HCT116 (cell line): Measurements from ENCODE around the gene GRAMD4. TPM values are rescaled to one million over a fixed set of nuclear protein-coding genes. Genes with fewer than 3 reads are reported as not detected.

Source experiments
- ATAC-seq: fragments of 200-7000 bp; cut with Tn5 transposase; 2 replicates; pipeline ENCODE4 v1.9.1; 2020; ENCODE audit warnings: mild to moderate bottlenecking, moderate library complexity
- BruUV-seq: library from RNA; stranded (reverse); fragments of 400-500 nt; replicated peaks from 2 replicates; lab custom pipeline; 2021; lab: Mats Ljungman, UMichigan
- CTCF ChIA-PET: fragments of 300-600 bp; sonication (Branson Sonifier 250); formaldehyde crosslinking; loops from one replicate; lab custom pipeline; 2021; ENCODE audit warnings: antibody characterized with exemption; lab: Charles Lee
- POLR2A ChIA-PET: fragments of 300-600, 350-600 bp; sonication (Branson Sonifier 250); formaldehyde crosslinking; loops from one replicate; lab custom pipeline; 2021; ENCODE audit warnings: antibody characterized with exemption; lab: Charles Lee
- RAD21 ChIA-PET, 2 experiments: fragments of 300-600 bp; sonication (Branson Sonifier 250); formaldehyde crosslinking; loops; one replicate each; lab custom pipeline; 2023; ENCODE audit warnings: low total read pairs in 2 of 2; ENCODE audit not compliant: uncharacterized antibody in 2 of 2, unreplicated experiment in 2 of 2, low non-redundant PET in 1 of 2; lab: Charles Lee
- DNase-seq: peaks from one replicate; pipeline ENCODE4 v3.0.0-alpha.2; 2010; ENCODE audit warnings: low read depth, low spot score
- H2AFZ ChIP-seq: fragments of 200-600 bp; shearing (Covaris generic), sonication (generic); 2 replicates; pipeline ENCODE4 v1.6.1; 2017; ENCODE audit warnings: low read depth, mixed run types, mixed read lengths, antibody characterized with exemption, low read length; ENCODE audit not compliant: poor library complexity, severe bottlenecking
- H3K27ac ChIP-seq: 2 replicates; pipeline ENCODE4 v1.5.1; 2012; ENCODE audit warnings: low read depth, low read length
- H3K27me3 ChIP-seq: fragments of 200-600 bp; sonication (generic); 2 replicates; pipeline ENCODE4 v1.6.1; 2016; ENCODE audit warnings: mixed run types, low read length, mixed read lengths; ENCODE audit not compliant: insufficient read depth
- H3K36me3 ChIP-seq, 2 experiments: fragments of 200-500 bp in 1 of 2; fragments of 200-600 bp in 1 of 2; sonication (Bioruptor generic) in 1 of 2; sonication (generic) in 1 of 2; 2 replicates each; pipeline versions ENCODE4 v1.5.1 to v1.6.1; 2014 to 2016; ENCODE audit warnings: low read length in 2 of 2, inconsistent platforms in 1 of 2, mixed read lengths in 1 of 2, mixed run types in 1 of 2; ENCODE audit not compliant: insufficient read depth in 2 of 2, control insufficient read depth in 1 of 2
- H3K4me1 ChIP-seq, 2 experiments: fragments of 200-600 bp in 1 of 2; sonication (generic) in 1 of 2; 2 replicates each; pipeline versions ENCODE4 v1.5.1 to v1.6.1; 2012 to 2017; ENCODE audit warnings: low read length in 2 of 2, inconsistent platforms in 1 of 2, mild to moderate bottlenecking in 1 of 2, mixed read lengths in 1 of 2, mixed run types in 1 of 2, moderate library complexity in 1 of 2; ENCODE audit not compliant: insufficient read depth in 2 of 2, control insufficient read depth in 1 of 2
- H3K4me2 ChIP-seq: fragments of 200-600 bp; sonication (generic); 2 replicates; pipeline ENCODE4 v1.6.1; 2017; ENCODE audit warnings: mixed run types, low read length, mixed read lengths
- H3K4me3 ChIP-seq, 2 experiments: fragments of 200-600 bp in 1 of 2; sonication (generic) in 1 of 2; replicated peaks in 1 of 2; 2 replicates each; pipeline ENCODE4 v1.5.1; 2011 to 2016; ENCODE audit warnings: low read length in 2 of 2, control low read depth in 1 of 2, low read depth in 1 of 2, mild to moderate bottlenecking in 1 of 2, mixed read lengths in 1 of 2, mixed run types in 1 of 2
- H3K79me2 ChIP-seq: fragments of 200-600 bp; sonication (generic); 2 replicates; pipeline ENCODE4 v1.6.1; 2017; ENCODE audit warnings: mild to moderate bottlenecking, mixed run types, low read length, moderate library complexity, mixed read lengths; ENCODE audit not compliant: insufficient read depth
- H3K9ac ChIP-seq: fragments of 200-600 bp; sonication (generic); 2 replicates; pipeline ENCODE4 v1.6.1; 2016; ENCODE audit warnings: low read length, mixed read lengths
- H3K9me2 ChIP-seq: fragments of 200-600 bp; sonication (generic), shearing (Covaris generic); 2 replicates; pipeline ENCODE4 v1.6.1; 2017; ENCODE audit warnings: mixed run types, mild to moderate bottlenecking, moderate library complexity; ENCODE audit not compliant: insufficient read depth
- H3K9me3 ChIP-seq, 2 experiments: fragments of 200-500 bp in 1 of 2; fragments of 200-600 bp in 1 of 2; sonication (Bioruptor generic) in 1 of 2; sonication (generic) in 1 of 2; 2 replicates each; pipeline ENCODE4 v1.6.1; 2014 to 2017; ENCODE audit warnings: low read length in 2 of 2, mixed read lengths in 2 of 2, inconsistent platforms in 1 of 2, low read depth in 1 of 2, mild to moderate bottlenecking in 1 of 2, mixed run types in 1 of 2, moderate library complexity in 1 of 2; ENCODE audit not compliant: control insufficient read depth in 1 of 2, insufficient read depth in 1 of 2
- H4K20me1 ChIP-seq: fragments of 200-600 bp; sonication (generic), shearing (Covaris generic); 2 replicates; pipeline ENCODE4 v1.6.1; 2017; ENCODE audit warnings: mixed run types, mild to moderate bottlenecking, moderate library complexity; ENCODE audit not compliant: insufficient read depth
- POLR2A ChIP-seq: IDR thresholded peaks from 2 replicates; pipeline ENCODE4 v1.7.0; 2011; ENCODE audit warnings: borderline replicate concordance; ENCODE audit not compliant: insufficient read depth, insufficient read length; ENCODE audit errors: extremely low read depth
- SRF ChIP-seq: IDR thresholded peaks from 2 replicates; pipeline ENCODE4 v1.6.1; 2012; ENCODE audit warnings: low read depth
- TCF7L2 ChIP-seq: IDR thresholded peaks from 2 replicates; pipeline ENCODE4 v1.7.0; 2011; ENCODE audit warnings: borderline replicate concordance, inconsistent platforms; ENCODE audit not compliant: insufficient read depth, insufficient read length; ENCODE audit errors: extremely low read depth
- ZFX ChIP-seq: fragments of 450-650 bp; IDR thresholded peaks from 2 replicates; pipeline ENCODE4 v1.6.1; 2017
- intact Hi-C: fragments of 100-400 bp; cut with micrococcal nuclease; formaldehyde crosslinking; loops from 2 replicates; pipeline ENCODE4 v1.10.0; 2022
- total RNA-seq: library from RNA; stranded (reverse); gene quantifications from one replicate; pipeline ENCODE4 v1.2.1, GENCODE V29; 2021; ENCODE audit not compliant: unreplicated experiment
- TF ChIP-seq, protein P1 (sequence below): IDR thresholded peaks from 2 replicates; pipeline ENCODE4 v1.6.1; 2012

Gene GRAMD4
- total RNA-seq, 1 experiment from 2014 or later, result 25.8 TPM

DNA sequence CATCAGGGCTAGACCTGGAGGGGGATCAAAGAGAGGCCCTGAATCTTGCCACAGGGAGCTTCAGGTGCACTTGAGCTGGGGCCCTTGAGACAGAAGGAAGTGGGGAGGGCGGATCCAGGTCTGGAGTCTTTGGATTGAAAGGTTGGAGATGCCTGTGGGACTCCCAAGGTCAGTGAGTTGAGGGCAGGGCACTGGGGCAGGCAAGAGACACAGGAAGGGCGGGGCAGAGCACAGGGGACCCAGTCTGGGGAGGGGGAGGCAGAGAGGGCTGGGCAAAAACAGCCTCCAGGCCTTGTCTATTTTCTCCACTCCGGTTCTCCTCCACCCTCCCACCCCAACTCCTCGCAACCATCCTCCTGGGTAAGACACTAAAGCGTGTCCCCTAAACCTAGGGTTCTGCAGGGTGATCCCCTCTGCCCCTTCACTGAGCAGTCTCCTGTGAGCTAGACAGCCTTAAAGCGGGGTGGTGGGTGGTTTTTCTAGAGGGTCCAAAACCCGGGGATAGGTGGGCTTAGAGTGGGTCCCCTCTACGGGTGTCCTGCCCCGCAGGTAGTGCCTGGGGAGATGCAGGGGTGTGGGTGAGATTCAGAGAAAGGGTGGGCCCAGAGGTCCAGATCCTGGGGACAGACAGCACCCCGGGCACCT is 44.2 kb upstream of the GRAMD4 start:
- Histone ChIP-seq H3K79me2 (peaks cover 21% of the 10 kb centered on the region), H3K36me3 (no peaks in the 10 kb centered on the region), H3K4me3 (peak overlapping the region in 1 of 2 experiments; percentile 18; a peak in 2 of 4 replicates), H3K4me2 (peak overlapping the region; percentile 75), H3K9ac (peak overlapping the region; percentile 47), H3K27me3 (no peaks in the 10 kb centered on the region), H3K9me3 (no peaks in the 10 kb centered on the region; a peak in 1 of 4 replicates), H4K20me1 (no peaks in the 10 kb centered on the region), H3K27ac (peak overlapping the region; percentile 65), H3K4me1 (peaks cover 37 to 50% of the 10 kb centered on the region in 2 experiments), H2AFZ (no peak overlapping the region), H3K9me2 (no peaks in the 10 kb centered on the region)
- CTCF ChIA-PET, result interaction anchor here (2.1 kb wide), 1 partner anchor 13 kb away, joined by 13 read pairs; no protein-coding TSS in a partner anchor
- ATAC-seq, result 0 out of 2 replicates have a peak, but pooled peaks have one; percentile 9
- POLR2A ChIA-PET, result interaction anchor here (1.0 to 1.5 kb wide), 3 partner anchors 12 to 187 kb away, joined by 3 to 5 read pairs (median 4); partner anchors contain the start of gene TBC1D22A
- TF ChIP-seq TCF7L2, result peak; percentile 34
- TF ChIP-seq, protein P1, sequence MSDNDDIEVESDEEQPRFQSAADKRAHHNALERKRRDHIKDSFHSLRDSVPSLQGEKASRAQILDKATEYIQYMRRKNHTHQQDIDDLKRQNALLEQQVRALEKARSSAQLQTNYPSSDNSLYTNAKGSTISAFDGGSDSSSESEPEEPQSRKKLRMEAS, result no peak
- no peak for DNase-seq
- BruUV-seq, result no TSS peak
- intact Hi-C loops, result no loop called here
- RAD21 ChIA-PET, result no interaction called here

DNA sequence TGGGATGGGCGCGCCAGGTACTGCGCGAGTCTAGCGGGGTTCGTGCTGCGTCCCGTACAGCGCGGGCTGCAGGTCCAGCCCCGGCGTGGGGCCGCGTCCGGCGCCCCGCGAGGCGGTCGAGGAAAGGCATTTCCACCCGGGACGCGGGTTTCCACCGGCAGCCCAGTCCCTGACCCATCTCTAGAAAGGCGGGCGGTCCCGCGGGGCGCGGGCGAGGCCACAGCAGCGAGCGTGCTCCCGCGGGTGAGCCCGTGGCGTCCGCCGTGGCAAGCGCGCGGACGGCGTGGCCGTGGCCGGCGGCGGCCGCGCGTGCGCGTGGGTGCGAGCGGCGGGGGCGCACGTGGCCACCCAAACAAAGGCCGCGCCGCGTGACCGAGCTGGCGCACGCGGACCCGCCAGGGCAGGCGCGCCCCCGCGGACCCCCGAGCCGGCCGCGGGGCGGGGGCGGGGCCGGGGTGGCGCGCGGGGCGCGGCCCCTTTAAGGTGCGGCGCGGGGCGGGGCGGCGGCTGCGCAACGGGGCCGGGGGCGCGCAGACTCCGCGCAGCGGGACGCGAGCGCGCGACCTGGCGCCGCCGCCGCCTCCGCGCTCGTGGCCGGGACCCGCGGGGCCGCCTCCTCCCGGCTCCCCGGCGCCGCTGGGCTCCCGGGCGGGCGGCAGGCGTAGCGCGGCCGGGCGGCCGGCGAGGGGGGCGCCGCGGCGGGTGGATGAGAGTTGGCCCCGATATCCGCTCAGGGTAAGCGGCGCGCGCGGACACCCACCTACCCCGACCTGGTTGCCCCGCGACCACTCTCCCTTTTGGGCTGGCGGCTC is 43.4 kb upstream of the GRAMD4 start:
- H3K4me3 ChIP-seq, result peak overlapping the region; percentile 79 to 82; a peak in 3 of 4 replicates
- POLR2A ChIA-PET, result interaction anchor here (1.0 kb wide), 1 partner anchor 13 kb away, joined by 3 read pairs; no protein-coding TSS in a partner anchor
- no peak for DNase-seq
- TF ChIP-seq TCF7L2, result peak; percentile 30
- 0 out of 2 replicates have a peak, but pooled peaks have one; percentile 16 for TF ChIP-seq ZFX
- TF ChIP-seq POLR2A, result peak; percentile 30
- no peak for TF ChIP-seq SRF
- no peaks in the 10 kb centered on the region for H3K9me2 ChIP-seq
- H3K79me2 ChIP-seq, result peaks cover 24% of the 10 kb centered on the region
- no peak overlapping the region for H2AFZ ChIP-seq
- RAD21 ChIA-PET, result no interaction called here
- CTCF ChIA-PET, result interaction anchor here (1.5 to 2.1 kb wide), 2 partner anchors 13 kb away, joined by 5 to 13 read pairs; no protein-coding TSS in a partner anchor
- no peaks in the 10 kb centered on the region; a peak in 1 of 4 replicates for H3K9me3 ChIP-seq
- no peaks in the 10 kb centered on the region for H4K20me1 ChIP-seq
- no TSS peak for BruUV-seq
- peak; percentile 65 for ATAC-seq
- H3K27me3 ChIP-seq, result no peaks in the 10 kb centered on the region
- peak overlapping the region; percentile 100 for H3K4me2 ChIP-seq
- intact Hi-C loops, result no loop called here
- H3K9ac ChIP-seq, result peak overlapping the region; percentile 73
- peak overlapping the region; percentile 68; the same call in 1 of the 2 replicates for H3K27ac ChIP-seq
- no peaks in the 10 kb centered on the region for H3K36me3 ChIP-seq
- H3K4me1 ChIP-seq, result peaks cover 37 to 53% of the 10 kb centered on the region in 2 experiments
